AG04450 (cell line): ENCODE results near the gene ZFY. TPM values are rescaled to one million over a fixed set of nuclear protein-coding genes. Genes with fewer than 3 reads are reported as not detected.
A peak's percentile ranks its signal among the peaks of the same experiment; 100 is the strongest.
"Not testable (repeated sequence)": the region's sequence is repeated elsewhere in the genome, so short reads cannot be mapped to it uniquely, and the experiment has no call there.

ENCODE experiments used
- CTCF ChIA-PET: fragments of 300-600, 350-600 bp; formaldehyde crosslinking; extraction: SDS; loops from one replicate; lab custom pipeline; 2022; ENCODE audit warnings: antibody characterized with exemption, inconsistent platforms; lab: Charles Lee
- POLR2A ChIA-PET: fragments of 350-600 bp; formaldehyde crosslinking; extraction: SDS; loops from one replicate; lab custom pipeline; 2021; ENCODE audit warnings: antibody characterized with exemption, inconsistent platforms; lab: Yijun Ruan, JAX
- DNase-seq: peaks from one replicate; pipeline ENCODE4 v3.0.0-alpha.2; 2011; ENCODE audit warnings: low read depth, low spot score
- H3K27ac ChIP-seq: one replicate; pipeline ENCODE4 v1.5.1; 2012; ENCODE audit warnings: low read depth, low read length, control low read depth
- H3K27me3 ChIP-seq: one replicate; pipeline ENCODE4 v1.6.0; 2012; ENCODE audit warnings: low read length; ENCODE audit not compliant: control insufficient read depth, insufficient read depth
- H3K4me3 ChIP-seq: 2 replicates; pipeline ENCODE4 v1.5.1; 2011; ENCODE audit warnings: mild to moderate bottlenecking, low read depth, low read length, control low read depth
- H3K9me3 ChIP-seq: 2 replicates; pipeline ENCODE4 v1.5.1; 2012; ENCODE audit warnings: low read length; ENCODE audit not compliant: control insufficient read depth, insufficient read depth
- polyA plus RNA-seq: library from polyadenylated mRNA; depleted of rRNA; stranded (reverse); fragments of >200 nt; gene quantifications from 2 replicates; pipeline ENCODE4 v1.2.3, GENCODE V29; 2011
- TF ChIP-seq, protein P1 (sequence below): IDR thresholded peaks from 2 replicates; pipeline ENCODE4 v1.5.1; 2011; ENCODE audit warnings: low read depth, low read length, control low read depth, inconsistent platforms

Gene ZFY
- polyA plus RNA-seq, 1 experiment: 16.5 TPM

DNA sequence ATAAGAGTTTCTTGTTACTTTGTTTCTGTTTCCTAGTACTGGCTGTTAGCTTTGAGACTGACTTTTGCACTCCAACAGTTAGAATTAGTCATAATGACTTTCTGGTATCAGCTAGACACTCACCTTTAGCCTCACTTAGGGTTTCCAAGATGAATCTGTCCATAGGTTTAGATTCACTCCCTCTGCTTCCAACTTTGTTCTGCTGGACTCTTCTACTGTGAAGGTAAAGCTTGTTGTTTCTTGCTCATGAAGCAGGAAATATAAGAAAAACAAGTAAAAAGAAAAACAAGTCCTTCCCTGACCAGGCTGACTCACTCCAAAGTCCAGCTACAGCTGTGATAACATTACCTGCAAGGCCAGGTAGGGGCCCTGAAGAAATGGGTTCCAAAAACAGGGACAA, 67.0 kb downstream of the ZFY start:
- Histone ChIP-seq H3K4me3 (no peak overlapping the region), H3K27ac (no peak overlapping the region), H3K27me3 (no peaks in the 10 kb centered on the region), H3K9me3 (no peaks in the 10 kb centered on the region)
- TF ChIP-seq, protein P1, sequence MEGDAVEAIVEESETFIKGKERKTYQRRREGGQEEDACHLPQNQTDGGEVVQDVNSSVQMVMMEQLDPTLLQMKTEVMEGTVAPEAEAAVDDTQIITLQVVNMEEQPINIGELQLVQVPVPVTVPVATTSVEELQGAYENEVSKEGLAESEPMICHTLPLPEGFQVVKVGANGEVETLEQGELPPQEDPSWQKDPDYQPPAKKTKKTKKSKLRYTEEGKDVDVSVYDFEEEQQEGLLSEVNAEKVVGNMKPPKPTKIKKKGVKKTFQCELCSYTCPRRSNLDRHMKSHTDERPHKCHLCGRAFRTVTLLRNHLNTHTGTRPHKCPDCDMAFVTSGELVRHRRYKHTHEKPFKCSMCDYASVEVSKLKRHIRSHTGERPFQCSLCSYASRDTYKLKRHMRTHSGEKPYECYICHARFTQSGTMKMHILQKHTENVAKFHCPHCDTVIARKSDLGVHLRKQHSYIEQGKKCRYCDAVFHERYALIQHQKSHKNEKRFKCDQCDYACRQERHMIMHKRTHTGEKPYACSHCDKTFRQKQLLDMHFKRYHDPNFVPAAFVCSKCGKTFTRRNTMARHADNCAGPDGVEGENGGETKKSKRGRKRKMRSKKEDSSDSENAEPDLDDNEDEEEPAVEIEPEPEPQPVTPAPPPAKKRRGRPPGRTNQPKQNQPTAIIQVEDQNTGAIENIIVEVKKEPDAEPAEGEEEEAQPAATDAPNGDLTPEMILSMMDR: no peak
- no peak for DNase-seq
- ChIA-PET POLR2A (no interaction called here), CTCF (no interaction called here)

DNA sequence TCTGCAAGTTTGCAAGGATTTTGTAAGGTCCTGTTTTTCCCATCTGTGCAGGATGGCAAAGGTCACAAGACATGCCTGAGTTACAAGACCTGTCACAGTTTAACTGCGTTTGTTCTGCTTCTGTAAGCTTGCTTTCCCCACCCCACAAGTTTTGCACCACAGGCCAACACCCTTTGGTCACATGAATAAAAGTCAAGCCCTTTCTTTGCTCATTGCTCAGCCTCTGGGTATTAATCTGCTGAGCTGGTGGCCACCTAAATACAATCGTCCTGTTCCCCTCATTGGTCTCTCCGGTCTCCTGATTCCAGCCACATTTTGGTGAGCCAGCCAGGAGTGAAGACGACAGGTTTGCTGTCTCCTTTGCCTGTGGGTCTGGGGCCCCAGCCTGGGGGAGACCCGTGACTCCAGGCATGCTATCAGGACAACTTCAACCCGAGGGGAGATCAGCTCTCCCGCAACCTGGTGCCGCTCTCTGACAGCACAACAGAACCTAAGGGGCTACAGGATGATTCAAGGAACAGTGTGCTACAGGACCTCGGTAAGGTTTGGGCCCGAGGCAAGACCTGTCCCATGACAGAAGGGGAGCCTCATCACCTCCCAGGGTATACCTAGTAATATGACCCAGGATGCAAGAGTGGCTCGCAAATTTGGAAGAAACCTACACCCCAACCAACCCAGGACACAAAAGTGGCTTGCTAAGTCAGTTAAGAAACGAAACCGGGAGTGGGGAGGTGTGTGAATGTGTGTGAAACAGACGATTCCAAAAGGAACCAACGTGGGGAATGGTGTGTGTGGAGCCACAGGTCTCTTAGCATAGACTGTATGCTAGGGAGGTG, 67.7 kb downstream of the ZFY start:
- TF ChIP-seq, protein P1: no peak
- POLR2A ChIA-PET: no interaction called here
- no peaks in the 10 kb centered on the region for H3K27me3 ChIP-seq
- H3K27ac ChIP-seq: no peak overlapping the region
- CTCF ChIA-PET: interaction anchor here (1.1 kb wide), 1 partner anchor 11 kb away, joined by 3 read pairs; no protein-coding TSS in a partner anchor
- H3K4me3 ChIP-seq: peak overlapping the region; percentile 51
- DNase-seq: no peak
- no peaks in the 10 kb centered on the region for H3K9me3 ChIP-seq

DNA sequence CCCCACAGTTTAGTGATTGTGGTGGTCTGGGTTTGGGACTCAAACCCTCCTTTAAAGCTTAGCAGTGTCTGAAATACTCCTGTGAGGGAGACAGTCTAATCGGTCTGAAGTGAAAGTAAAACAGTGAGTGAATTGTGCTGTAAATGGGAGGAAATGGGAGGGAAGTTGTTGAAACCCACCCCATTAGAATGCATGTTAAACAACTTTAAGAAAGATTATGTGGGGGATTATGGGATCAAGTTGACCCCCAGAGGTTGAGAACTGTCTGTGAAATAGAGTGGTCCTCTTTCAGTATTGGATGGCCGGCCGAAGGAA, 68.3 kb downstream of the ZFY start:
- Histone ChIP-seq H3K9me3 (no peaks in the 10 kb centered on the region), H3K4me3 (peak overlapping the region; percentile 51), H3K27me3 (no peaks in the 10 kb centered on the region), H3K27ac (no peak overlapping the region)
- ChIA-PET CTCF (interaction anchor here (1.1 kb wide), 1 partner anchor 10 kb away, joined by 3 read pairs; no protein-coding TSS in a partner anchor), POLR2A (no interaction called here)
- no peak for DNase-seq
- TF ChIP-seq, protein P1: no peak

DNA sequence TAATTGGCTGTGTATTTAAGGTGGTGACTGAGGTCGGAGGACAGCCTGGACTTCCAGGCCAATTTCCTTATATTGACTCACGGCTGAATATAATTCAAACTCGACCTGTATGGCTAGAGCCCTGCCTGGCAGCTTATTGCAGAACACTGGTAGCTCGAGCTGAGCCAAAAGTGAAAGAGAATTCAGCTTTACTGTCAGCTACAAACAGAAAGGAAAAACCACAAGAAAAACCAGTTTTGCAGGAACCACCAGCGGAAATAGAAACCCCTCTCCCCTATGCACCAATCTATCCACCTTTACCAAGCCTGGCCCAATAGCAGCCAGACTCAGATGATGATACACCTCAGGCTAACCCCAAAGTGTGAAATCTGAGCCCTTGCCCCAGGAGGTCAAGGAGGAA, 68.7 kb downstream of the ZFY start:
- CTCF ChIA-PET: interaction anchor here (1.1 kb wide), 1 partner anchor 10 kb away, joined by 3 read pairs; no protein-coding TSS in a partner anchor
- DNase-seq: no peak
- peak overlapping the region; percentile 51 for H3K4me3 ChIP-seq

DNA sequence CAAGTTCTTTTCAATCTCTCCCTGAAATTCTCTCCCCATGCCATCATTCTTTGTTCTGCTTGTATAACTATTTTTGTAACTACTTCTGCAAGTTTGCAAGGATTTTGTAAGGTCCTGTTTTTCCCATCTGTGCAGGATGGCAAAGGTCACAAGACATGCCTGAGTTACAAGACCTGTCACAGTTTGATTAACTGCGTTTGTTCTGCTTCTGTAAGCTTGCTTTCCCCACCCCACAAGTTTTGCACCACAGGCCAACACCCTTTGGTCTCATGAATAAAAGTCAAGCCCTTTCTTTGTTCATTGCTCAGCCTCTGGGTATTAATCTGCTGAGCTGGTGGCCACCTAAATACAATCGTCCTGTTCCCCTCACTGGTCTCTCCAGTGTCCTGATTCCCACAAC, 70.8 kb downstream of the ZFY start:
- POLR2A ChIA-PET, H3K9me3 ChIP-seq, DNase-seq, CTCF ChIA-PET, H3K27me3 ChIP-seq, H3K4me3 ChIP-seq, H3K27ac ChIP-seq: not testable (repeated sequence)

More for the DNA sequence above, 68.7 kb downstream of the ZFY start:
- TF ChIP-seq, protein P1: no peak
- H3K9me3 ChIP-seq: no peaks in the 10 kb centered on the region
- no peak overlapping the region for H3K27ac ChIP-seq
- no peaks in the 10 kb centered on the region for H3K27me3 ChIP-seq
- POLR2A ChIA-PET: no interaction called here
